HG03571 (cell line): Measurements from ENCODE around the gene GTF2H3.

Source experiments
- ATAC-seq: cut with Tn5 transposase; IDR thresholded peaks from one replicate; pipeline ENCODE4 v1.9.1; 2021; ENCODE audit not compliant: unreplicated experiment

GTF2H3 gene

DNA sequence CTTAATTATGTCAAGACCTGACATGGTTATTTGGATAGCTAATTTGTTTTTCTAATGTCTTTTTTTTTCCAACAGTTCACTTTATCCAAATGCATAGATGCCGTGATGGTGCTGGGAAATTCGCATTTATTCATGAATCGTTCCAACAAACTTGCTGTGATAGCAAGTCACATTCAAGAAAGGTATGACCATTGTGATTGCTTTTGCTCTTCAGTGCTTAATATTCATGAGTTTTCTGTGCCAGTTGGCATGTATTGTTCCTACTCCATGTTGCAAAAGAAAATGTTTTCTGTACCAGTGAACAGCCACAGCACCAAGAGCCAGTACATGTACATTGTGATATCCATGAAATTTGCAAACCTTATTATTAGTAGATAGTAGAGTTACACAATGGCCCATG is 11.8 kb downstream of the GTF2H3 start:
- no peak for ATAC-seq

DNA sequence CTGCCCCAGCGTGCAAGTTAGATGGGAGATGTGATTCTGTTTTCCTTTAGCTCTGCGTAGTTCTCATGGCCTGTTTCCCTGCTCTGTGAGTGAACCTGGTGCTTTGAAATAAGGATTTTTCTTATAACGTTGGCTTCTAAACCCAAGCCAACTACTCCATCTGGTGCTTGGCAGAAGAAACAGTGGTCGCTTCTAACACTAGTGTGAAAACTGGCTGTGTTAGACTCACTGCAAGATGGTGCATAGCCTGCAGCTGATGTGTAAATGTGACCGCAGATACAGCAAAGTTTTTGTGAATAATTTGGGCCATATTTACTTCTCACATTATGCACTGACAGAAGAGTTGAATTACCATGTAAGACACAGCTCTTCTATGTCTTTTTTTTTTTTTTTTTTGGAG is 12.2 kb downstream of the GTF2H3 start:
- ATAC-seq, result no peak

DNA sequence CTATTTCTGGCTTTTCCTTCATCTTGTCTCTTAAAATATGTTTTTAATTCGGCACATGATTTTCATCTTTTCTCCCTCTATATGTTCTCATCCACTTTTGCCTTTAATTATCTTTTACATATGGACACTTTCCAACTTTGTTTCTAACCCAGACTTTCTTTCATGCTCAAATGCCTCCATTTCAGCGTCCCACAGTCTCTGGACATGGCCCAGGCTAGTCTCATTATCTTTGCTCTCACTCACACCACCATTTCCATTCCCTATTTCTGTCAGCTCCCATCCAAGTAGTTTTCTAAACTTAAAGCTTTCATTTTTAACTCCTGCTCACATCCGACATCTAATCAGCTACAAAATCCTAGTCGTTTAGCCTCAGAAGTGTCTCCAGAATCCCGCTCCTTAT is 14.8 kb downstream of the GTF2H3 start:
- ATAC-seq, result no peak

DNA sequence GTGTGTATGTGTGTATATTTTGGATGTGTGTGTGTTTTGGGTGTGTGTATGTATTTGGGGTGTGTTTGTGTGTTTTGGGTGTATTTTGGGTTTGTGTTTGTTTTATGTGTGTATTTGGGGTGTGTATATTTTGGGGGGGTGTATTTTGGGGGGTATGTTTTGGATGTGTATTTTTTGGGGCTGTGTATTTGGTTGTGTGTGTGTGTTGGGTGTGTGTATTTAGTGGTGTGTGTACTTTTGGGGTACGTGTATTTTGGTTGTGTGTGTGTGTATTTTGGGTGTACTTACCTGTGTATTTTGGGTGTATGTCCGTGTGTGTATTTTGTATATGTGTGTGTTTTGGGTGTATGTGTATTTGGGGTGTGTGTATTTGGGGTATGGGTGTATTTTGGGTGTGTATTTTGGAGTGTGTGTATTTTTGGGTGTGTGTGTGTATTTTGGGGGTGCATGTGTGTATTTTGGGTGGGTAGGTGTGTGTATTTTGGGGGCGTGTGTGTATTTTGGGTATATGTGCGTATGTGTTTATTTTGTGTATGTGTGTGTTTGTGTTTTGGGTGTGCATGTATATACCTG is 20.6 kb downstream of the GTF2H3 start:
- ATAC-seq, result no peak

DNA sequence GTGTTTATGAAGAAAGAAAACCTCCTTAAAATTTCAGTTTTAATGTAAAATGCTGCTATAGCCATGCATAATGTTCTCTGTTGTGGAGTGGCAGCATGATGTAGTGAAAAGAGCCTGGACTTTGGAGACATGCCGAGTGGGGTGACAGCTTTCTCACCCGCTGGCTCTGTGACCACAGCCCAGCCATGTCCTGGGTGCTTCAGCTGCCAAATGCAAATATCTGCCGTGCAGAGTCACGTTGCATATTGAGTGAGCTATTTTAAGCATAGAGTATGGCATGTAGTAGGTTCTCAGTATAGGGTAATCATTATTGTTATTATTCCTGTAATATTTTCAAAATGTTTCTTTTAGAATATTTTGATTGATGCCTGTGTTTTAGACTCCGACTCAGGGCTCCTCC is 21.8 kb downstream of the GTF2H3 start:
- ATAC-seq, result peak; percentile 75

DNA sequence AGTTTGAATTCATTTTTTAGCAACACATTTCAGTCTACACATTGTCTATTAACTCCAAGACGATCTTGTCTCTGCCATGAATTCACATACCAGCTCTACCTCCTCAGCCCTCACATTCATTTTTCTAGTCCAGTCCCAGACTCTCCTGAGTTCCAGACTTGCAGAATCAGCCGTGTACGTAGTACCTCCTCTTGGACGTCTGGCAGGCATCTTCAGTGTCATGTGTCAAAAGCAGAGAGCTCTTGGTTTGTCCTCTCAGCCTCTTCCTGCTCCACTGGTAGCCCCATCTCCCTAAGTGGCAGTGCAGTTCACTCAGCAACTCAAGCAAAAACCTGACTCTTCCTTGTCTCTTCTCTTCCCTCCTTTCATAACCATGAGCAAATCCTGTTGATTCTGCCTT is 22.8 kb downstream of the GTF2H3 start:
- no peak for ATAC-seq

DNA sequence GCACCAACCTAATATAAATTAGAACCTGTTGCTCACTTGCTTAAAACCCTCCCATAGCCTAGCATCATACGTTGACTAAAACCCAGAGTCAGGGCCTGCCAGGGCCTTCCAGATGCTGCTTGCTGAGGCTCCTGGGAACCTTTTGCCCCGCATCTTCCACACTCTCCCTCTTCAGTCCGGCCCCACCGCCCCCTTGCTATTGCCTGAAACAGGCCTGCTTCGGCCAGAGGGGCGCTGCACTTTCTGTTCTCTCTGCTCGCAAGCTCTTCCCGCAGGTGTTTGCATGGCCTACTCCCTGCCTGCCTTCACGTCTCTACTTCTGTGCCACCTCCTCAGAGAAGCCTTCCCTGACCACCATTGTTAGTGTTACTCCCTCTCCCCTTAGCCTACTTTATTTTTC is 23.6 kb downstream of the GTF2H3 start:
- ATAC-seq, result no peak

DNA sequence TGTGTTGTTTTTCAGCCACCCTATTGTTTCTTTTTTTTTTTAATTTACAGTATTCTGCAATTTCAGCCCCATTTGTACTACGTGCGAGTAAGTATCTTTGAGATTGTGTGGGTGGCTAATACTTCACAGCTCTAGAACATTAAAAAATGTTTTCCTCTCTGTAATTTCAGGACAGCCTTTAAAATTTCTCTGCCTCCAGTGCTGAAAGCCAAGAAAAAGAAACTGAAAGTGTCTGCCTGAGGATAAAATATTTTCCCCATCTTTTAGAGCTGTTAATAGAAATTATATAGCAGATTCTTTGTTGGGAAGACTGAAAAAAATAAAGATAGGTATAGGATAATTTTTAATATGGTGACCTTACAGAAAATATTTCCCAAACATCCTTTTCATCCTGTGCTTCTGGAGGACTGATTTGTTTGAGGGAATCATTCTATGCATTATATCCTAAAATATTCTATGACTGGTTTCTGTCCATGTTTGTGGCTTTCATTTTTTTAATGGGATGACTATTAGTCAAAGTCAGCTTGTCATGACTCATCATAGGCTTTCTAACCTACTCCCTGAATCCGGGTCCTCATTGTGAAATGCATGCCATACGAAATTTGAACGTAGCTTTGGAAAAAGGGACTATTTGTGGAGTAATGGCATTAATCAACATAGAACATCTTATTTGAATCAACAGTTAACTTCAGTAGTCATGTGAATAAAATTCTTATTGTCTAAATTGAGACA is 26.5 kb downstream of the GTF2H3 start:
- no peak for ATAC-seq

DNA sequence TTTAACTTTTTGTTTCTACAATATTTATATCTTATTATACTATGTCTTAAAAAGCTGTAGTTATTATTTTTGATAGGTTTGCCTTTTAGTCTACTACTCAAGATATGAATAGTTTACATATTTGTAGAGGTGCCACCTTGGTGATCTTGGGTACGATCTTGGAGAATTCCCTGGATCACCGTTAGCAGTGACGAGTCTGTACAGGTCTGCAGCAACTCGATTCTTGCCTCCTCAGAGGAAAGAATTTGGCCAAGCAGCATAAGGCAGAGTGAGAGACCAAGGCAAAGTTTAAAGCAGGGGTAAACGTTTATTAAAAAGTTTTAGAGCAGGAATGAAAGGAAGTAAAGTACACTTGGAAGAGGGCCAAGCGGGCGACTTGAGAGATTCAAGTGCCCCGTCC is 34.1 kb downstream of the GTF2H3 start:
- no peak for ATAC-seq

DNA sequence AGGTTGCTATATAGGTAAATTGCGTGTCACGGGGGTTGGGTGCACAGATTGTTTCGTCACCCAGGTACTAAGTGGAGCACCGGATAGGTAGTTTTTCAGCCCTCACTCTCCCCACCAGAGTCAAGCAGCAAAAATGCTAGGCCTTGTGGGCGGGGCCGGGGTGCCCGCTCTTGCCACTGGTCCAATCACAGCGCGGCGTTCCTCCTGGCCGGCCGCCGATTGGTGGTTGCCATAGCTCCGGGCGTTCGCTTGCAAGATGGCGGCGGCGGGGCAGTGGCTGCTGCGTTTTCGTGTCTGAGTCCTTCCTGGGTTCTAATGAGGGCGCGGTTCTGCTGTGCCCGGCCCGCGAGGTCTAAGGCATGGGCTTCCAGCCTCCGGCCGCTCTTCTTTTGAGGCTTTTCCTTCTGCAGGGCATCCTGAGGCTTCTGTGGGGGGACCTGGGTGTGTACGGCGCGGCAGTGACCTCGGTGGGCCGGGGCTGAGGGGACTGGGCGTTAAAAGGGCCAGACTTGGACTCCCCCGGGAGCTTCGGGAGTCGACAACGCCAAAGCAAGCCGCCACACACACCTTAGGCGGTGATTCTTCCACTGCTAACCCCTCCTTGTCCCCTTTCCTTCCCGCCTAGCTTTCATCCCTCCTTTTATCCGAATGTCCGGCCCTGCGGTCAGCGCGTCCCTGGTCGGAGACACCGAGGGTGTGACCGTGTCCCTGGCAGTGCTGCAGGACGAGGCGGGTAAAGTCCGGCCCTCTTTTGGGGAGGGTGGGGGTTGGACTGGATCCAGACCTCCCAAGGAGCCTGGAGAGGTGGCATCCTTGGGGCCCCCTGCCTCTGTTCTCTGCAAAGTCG is 37.5 kb downstream of the GTF2H3 start, which contains the start of gene TCTN2:
TCTN2 (plus strand) TSS at position 232 of the 847 bp plus-strand sequence; CDS start at position 360, 128 bp downstream.
- peak; percentile 96 for ATAC-seq

DNA sequence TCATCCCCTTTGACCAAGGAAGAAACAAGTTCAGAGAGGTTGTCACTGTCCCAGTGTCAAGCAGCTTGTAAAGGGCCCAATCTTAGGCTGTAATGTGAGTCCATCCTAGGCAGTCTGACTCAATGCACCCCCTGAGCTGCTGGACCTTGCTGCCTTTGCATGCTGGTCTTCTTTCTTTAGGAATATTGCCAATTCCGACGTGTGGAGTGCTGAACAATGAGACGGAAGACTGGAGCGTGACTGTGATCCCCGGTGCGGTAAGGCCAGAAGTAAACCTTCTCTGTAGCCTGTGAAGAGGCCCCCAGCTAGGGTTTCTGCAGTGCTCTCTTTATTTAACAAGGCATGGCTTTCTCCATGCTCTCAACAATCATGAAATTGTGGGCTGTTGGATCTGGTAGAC is 38.2 kb downstream of the GTF2H3 start:
- no peak for ATAC-seq

DNA sequence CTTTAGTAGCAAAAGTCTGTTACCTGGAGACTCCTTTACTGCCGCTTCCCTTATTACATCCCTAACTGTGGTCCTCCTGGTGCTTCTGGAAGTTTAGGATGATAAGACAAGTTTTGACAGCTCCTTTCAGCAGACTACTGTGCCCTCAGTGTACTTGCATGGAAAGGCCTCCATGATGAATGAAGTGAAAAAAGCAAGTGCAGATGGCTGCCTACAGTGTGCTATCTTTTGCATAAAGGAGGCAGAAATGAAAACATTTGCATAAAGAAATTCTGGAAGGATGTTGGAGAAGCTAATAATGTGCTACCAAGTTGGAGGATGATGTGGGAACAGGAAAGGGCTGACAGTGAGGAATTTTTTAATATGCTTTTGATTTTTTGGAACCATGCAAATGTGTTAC is 41.8 kb downstream of the GTF2H3 start:
- ATAC-seq, result no peak

DNA sequence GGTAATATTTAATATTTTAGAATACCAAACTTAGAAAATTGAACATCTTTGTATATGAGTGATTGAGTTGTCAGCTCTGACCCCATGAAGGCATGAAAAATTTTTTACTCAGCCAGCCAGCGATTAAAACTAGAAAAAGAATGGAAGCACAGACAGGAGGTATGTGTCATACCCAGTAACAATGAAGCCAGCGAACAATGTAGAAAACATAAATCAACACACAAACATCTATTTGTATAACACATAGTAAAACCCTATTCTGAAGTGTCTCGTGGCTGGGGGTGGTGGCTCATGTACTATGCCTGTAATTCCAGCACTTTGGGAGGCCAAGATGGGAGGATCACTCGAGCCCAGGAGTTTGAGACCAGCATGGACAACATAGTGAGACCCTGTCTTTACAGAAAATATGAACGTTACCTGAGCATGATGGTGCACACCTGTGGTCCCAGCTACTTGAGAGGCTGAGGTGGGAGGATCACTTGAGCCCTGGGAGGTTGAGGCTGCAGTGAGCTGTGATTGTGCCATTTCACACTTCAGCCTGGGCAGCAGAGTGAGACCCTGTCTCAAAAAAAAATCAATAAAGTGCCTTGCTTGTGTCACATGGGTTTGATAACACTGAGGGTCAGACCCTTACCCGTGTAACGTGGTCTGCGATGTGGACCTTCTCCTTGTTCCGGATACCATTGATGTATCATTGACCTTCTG is 43.1 kb downstream of the GTF2H3 start:
- ATAC-seq, result no peak

DNA sequence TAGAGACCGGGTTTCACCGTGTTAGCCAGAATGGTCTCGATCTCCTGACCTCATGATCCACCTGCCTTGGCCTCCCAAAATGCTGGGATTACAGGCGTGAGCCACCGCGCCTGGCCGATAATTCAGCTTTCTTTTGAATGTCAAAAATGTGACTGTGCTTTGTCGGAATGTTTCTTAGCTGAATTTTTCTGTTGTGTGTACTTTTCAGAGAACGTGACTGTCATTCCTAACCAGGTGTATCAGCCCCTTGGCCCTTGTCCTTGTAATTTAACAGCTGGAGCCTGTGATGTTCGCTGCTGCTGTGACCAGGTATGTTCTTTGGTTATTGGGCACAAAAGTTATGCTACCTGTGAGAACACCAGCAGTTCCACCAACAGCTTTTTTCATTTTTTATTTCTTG is 45.4 kb downstream of the GTF2H3 start:
- ATAC-seq, result no peak

DNA sequence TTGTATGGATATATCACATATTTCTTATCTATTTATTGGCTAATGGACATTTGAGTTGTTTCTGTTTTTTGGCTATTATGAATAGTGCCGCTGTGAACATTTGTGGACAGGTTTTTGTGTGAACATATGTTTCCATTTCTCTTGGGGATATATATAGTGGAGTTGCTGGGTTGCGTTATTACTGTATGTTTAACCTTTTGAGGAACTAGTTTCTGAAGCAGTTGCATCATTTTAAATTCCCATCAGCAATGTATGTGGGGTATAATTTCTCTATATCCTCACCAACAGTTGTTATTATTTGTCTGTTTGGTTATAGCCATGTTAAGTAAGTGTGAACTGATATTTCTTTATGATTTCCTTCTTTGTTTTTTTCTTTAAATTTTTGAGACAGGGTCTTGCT is 48.0 kb downstream of the GTF2H3 start:
- ATAC-seq, result no peak

DNA sequence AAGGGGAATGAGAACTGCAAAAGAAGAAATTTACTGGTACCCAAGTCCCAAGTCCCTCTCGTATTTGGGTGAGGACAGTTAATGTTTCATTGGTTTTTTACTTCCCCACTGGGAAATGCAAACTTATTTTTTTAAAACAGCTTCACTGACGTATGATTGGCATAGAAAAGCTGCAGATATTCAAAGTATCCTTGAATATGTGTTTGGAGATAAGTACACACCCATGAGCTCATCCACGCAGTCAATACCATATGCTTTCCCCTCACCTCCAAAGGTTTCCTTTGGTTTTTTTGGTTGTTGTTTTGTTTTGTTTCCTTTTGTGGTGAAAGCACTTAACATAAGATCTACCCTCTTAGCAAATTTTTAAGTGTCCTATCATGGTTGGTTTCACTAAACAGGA is 50.3 kb downstream of the GTF2H3 start:
- ATAC-seq, result no peak

DNA sequence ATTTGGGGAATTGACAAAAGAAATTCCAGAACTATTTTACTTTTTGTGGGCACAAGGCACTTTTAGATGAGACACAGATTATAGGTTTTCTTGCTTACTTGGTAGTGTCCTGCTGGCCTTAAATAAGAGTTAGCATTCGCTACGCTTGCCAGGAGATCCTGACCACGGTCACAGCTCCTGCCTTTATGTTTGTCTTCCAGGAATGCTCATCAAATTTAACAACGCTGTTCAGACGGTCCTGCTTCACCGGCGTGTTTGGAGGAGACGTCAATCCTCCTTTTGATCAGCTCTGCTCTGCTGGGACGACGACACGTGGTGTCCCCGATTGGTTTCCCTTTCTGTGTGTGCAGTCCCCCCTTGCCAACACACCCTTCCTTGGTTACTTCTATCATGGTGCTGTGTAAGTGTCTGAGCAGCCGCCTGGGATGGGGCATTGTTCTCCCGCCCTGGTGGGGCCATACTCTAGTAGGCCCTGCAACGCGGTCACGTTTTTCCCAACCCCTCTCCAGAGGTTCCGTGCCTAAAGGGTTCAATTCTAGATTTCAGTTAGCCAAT is 53.1 kb downstream of the GTF2H3 start:
- no peak for ATAC-seq

DNA sequence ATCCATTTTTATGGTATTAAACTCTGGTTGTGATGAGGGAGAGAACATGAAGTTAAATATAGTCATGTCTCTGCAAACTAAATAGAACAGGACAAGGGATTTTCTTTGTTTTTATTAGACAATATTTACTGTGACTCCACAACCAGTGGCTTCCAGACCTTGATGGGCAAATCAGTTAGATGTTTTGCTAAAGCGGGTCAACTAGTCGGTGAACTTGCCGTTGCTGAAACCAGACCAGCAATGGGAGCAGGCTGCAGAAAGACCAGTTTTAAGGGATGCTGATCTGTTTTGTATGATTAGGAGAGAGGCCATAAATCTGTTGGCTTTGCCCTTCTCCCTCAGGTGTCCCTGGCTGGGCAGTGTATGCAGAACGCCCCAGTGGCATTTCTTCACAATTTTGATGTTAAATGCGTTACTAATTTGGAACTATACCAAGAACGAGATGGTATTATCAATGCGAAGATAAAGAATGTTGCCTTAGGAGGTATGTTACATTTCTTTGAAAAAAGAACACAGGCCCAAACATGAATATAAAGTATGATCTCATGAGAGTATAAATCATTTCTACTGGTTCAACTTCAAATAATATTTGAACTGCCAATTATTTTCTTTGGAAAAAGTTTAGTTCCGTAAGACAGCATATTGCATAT is 56.7 kb downstream of the GTF2H3 start:
- ATAC-seq, result no peak

DNA sequence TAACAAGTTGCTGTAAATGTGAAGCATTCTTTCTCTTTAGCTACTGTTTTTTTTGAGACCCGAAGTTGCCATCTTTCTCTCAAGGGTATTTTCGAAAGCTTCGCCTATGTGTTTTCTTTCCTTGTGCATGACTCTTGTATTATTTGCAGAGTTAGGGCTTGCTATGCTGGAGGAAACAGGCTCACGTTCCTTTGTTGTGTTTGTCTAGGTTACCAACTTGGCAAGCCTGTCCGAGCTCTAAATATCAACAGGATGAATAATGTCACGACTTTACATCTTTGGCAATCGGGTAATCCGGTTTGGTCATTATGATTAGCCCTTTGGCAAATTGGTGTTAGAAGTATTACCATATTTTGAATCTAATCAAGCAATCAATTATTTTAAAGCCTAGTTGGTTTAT is 62.6 kb downstream of the GTF2H3 start:
- ATAC-seq, result no peak

DNA sequence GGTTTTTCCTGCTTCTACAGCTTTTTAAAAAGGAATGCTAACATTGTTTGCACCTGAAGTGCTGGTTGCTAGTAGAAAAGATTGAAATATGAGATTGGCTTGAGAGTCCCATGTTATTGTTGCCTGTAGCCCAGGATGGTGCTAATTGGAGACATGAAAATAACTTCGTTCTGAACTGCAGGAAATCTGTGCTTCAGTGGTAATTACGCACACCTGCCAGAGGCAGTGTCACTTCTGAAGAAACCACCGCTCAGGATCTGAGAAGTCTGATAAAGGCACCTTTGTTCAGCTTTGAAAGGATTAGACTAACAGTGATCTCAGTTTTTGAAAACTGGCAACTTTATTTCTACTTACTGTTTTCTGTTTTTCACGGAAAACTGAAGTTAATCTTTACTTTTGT is 63.0 kb downstream of the GTF2H3 start:
- ATAC-seq, result no peak

DNA sequence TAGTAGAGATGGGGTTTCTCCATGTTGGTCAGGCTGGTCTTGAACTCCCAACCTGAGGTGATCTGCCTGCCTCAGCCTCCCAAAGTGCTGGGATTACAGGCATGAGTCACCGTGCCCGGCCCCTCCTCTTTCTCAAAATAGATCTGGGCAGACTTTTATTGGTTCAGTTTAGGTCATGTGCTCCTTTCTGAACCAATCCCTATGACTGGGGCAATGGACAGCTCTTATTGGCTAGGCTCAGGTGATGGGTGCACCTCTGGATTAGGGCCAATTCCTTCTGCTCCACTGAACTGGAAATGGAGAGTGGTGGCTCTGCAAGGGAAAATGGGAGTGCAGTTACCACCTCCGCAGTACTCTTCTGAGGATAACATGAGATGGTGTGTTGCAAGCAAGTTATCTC is 72.3 kb downstream of the GTF2H3 start:
- ATAC-seq, result no peak
